HG03575 (cell line): ENCODE data around the gene CPSF2.
"Not testable (repeated sequence)": the region's sequence is repeated elsewhere in the genome, so short reads cannot be mapped to it uniquely, and the experiment has no call there.

Source experiments
- ATAC-seq: cut with Tn5 transposase; IDR thresholded peaks from one replicate; pipeline ENCODE4 v1.9.1; 2021; ENCODE audit not compliant: unreplicated experiment, insufficient number of reproducible peaks, low FRiP score; ENCODE audit errors: extremely low read depth

Gene CPSF2

DNA sequence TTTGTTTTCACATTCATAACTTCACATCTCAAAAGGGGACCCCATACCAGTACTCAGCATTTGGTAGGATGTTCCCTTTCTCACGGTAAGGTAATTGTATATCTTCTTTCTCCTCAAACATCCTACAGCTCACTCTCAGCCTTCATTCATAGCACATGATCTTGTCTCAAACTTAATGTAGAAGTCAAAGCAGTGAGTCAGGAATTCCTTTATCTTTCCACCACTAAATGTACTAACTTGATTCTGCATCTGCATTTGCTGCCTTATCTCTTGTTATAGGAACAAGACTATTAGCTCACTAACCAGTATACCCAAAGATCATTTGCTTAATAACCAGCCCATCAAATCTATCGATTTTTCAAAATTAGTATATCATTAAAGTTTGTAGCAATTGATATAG lies 22.9 kb downstream of the CPSF2 start:
- no peak for ATAC-seq

DNA sequence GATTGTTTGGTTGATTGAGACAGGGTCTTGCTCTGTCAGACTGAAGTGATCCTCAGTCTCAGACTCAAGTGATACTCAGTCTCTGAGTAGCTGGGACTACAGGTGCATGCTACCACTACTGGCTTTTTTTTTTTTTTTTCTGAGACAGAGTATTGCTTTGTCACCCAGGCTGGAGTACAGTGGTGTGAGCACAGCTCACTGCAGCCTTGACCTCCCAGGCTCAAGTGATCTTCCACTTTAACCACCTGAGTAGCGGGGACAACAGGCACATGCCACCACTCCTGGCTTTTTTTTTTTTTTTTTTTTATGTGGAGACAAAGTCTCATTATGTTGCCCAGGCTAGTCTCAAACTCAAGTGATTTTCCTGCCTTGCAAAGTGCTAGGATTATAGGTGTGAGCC lies 31.8 kb downstream of the CPSF2 start:
- ATAC-seq: no peak

DNA sequence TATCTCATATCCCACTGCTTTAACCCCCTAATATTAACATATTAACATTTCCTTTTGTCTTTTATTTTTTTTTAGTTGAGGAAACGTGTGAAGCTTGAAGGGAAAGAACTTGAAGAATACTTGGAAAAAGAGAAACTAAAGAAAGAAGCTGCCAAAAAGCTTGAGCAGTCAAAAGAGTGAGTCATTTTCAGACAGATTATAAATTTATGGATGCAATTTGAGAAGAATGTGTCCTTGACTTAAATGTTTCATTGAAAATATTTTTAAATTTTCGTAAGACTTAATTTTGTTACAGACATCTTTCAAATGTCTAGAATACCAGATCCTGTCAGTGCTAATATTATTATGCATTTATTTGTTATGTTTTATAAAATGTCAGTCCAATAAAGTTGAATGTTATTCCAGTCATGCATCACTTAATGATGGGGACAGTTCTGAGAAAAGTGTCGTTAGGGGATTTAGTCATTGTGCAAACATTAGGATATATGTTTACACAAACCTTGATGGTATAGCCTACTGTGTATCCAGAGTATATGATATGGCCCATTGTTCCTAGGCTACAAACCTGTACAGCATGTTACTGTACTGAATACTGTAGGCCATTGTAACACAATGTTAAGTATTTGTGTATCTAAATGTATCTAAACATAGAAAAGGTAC lies 32.6 kb downstream of the CPSF2 start:
- ATAC-seq: no peak

DNA sequence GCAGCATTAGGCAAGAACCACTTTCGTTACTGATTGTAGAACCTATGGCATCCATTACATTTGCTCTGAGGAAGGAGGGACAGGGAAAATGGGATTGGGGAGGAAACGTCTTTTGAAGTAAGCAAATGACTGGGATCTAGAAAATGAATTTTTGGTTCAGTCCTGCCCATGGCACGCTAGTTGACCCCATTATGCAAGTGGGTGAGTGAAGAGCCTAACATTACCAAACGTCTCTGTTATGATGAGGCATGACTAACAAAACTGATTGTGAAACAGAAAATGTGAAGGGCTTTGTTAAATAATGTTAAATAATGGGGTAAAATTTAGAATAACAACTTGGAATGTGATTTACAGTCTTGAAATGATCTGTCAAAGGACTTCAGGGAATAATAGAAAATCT lies 38.9 kb downstream of the CPSF2 start:
- ATAC-seq: no peak

DNA sequence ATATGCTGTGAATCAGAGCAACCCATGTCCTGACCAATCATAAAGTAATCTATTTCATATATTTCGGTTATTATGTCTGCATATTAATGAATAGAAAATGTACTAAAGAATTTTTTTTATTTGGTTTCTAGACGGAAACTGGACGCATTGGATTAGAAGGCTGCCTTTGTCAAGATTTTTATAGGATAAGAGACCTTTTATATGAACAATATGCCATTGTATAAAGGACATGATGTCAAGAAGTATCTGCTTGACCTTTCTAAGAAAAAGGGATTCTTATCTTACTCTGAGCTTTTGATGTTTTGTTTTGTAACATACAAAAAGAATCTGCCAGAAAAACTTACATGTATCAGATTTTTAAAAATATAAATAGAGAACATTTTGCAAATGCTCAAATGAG lies 39.8 kb downstream of the CPSF2 start:
- ATAC-seq: no peak

DNA sequence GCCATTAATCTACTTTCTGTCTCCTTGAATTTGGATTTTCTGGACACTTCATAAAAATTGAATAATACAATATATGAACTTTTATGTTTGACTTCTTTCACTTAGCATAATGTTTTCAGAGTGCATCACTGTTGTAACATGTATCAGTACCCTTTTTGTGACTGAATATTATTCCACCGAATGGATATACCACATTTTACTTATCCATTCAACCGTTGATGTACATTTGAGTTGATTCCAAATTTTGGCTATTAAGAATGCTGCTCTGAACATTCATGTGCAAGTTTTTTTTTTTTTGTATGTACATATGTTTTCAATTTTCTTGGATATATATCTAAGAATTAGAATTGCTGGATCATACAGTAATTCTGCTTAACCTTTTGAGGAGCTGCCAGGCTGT lies 43.2 kb downstream of the CPSF2 start:
- no peak for ATAC-seq

DNA sequence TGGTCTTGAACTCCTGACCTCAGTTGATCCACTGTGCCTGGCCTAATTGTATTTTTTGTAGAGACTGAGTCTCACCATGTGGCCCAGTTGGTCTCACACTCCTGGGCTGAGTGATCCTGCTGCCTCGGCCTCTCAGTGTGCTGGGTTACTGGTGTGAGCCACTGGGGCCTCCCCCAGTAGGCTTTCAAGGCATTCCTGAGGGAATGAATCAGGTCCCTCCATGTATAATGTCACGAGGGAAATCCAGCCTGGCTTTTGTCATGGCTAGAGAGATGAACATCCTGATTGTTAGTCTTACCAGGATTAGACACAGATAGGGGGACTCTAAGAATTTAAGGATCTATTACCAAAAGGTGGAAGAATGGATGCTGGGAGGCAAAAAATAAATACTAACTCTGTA lies 51.9 kb downstream of the CPSF2 start:
- no peak for ATAC-seq

DNA sequence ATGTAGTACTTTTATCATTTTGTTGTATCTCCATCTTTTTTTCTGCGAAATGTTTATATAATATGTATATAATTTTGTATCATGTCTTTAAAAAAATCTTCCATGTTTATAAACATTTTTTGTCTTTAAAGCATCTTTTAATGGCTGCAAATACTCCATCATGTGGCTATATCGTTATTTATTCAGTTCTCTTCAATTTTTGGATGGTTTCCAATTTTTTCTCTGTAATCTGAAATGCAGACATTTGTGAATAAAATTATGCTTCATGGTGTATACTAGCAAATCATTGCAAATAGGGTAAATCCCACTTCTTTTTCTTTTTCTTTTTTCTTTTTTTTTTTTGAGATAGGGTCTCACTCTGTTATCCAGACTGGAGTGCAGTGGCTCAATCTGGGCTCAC lies 54.0 kb downstream of the CPSF2 start:
- ATAC-seq: no peak

DNA sequence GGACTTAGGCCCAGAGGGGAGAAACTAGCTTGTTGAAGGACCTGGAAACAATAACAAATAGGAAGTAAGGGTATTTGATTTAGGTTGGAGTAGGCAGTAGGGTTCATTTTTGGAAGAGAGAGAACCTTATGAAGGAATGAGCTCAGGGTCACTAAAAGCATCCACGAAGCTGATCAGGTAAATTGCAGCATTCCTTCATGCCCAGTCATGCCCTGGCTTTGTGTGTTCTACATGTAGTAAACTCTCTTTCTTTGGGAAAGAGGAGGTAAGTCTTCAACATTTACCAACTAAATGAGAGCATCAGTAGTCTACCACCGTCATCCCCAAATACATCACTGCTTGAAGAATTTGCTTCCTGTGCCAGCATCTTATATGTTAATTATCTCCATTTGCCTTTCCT lies 54.7 kb downstream of the CPSF2 start:
- ATAC-seq: no peak

DNA sequence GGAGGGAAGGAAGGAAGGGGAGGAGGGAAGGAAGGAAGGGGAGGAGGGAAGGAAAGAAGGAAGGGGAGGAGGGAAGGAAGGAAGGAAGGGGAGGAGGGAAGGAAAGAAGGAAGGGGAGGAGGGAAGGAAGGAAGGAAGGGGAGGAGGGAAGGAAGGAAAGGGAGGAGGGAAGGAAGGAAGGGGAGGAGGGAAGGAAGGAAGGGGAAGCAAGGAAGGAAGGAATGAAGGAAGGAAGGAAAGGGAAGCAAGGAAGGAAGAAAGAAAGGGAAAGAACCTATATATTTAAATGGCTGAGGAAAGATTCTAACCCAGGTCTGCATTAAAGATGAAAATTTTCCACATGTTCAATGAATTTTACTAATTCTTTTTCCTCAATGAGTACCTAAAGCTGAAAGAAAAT lies 57.4 kb downstream of the CPSF2 start:
- not testable (repeated sequence) for ATAC-seq

DNA sequence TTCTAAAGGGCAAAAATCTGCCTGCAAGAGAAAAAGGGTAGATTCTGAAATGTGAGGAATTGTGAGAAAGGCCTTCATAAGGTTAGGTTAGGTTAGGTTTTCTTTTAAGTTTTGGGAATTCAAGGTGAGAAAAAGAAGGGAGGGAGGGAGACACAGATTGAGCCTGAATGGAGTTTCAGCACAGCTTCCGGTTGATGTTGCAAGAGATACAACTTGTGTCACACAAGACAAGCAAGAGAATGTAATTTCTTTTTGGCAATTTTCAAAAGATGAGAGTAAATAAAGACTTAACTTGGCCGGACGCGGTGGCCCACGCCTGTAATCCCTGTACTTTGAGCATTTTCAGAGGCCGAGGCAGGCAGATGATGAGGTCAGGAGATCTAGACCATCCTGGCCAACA lies 63.8 kb downstream of the CPSF2 start:
- ATAC-seq: no peak

DNA sequence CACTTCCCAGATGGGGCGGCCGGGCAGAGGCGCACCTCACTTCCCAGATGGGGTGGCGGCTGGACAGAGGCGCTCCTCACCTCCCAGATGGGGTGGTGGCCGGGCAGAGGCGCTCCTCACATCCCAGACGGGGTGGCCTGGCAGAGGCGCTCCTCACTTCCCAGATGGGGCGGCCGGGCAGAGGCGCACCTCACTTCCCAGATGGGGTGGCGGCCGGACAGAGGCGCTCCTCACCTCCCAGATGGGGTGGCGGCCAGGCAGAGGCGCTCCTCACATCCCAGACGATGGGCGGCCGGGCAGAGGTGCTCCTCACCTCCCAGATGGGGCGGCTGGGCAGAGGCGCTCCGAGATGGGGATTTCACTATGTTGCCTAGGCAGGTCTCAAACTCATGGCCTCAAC lies 65.8 kb downstream of the CPSF2 start:
- ATAC-seq: not testable (repeated sequence)

DNA sequence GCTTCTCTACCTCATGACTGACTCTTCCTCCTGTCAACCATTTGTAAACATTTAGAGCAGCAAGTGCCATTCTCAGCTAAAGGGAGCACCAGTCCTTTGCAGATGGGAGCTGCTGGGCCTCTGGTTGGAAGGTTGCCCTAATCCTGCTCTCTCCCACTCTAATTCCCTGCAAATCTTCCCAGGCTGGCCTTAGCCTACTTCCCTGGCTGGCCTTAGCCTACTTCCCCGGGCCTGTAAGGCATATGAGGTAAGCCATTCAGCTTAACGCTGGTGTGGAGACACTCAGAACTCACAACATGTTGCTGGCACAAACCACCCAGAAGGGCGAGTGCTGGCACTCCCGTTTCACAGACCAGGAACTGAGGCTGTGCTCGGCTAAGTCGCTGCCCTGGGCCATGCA lies 69.0 kb downstream of the CPSF2 start:
- no peak for ATAC-seq

DNA sequence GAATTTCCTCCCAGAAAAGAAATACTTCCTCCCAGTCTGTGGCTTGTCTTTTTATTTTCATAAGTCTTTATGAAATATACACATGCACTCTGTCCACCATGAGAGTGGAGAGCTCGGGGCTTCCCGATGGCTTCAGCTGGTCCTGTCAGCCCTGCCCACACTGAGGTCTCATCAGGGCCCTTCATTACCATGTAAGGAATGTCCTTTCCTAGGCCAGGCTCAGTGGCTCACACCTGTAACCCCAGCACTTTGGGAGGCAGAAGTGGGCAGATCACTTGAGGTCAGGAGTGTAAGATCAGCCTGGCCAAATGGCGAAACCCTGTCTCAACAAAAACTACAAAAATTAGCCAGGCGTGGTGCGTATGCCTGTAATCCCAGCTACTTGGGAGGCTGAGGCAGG lies 77.0 kb downstream of the CPSF2 start:
- ATAC-seq: no peak

DNA sequence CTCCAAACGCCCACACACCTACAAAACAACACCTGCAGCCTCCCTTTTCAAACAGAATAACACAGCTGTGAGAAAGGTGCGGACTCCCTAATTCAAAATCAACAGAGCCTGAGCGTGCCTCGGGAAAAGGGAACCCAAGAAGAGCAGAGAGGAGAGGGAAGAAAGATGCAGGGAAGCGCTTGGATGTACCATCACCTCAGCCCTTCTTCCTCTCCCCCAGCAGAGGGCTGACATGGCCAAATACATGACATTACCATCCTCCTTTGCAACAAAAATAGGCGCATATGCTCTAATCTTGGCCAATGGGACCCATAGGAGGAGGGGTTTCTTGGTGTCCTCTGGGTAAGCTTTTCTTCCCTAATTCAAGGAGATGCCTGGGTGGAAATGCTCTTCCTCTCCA lies 78.0 kb downstream of the CPSF2 start:
- ATAC-seq: no peak

DNA sequence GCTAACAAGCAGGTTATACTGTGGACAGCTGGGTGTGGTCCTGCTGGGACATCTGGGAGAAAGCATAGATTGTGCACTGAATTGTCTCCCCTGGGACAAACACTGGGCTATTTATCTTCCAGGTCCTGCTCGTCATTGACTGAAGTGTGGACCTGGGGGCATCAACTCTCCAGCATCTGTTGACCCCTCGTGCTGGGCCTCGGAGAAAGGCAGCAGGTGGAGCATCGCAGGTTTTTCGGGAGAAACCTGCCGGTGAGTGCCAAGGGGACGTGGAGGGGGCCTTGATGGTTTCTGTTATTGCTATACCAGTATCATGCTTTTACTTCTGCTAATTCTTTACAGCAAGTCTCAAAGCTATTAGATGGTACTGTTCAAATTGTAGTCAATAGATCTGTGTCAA lies 81.3 kb downstream of the CPSF2 start:
- no peak for ATAC-seq

DNA sequence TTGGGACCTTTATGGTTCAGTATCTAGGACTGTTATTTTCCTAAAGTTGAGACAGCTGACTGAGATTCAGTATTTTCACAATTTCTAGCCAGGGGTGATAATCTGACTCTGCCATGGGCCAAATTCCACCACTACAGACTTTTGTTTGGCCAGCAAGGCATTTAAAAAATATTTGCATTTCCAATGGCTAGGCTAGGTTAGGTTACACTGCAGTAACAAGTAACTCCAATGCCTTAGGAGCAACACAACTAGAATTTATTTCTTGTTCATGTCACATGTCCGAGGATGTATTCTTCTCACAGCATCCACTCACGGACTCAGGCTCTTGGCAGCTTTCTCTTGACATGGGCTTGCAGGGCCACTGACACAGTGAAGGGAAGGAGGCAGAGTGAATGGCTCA lies 83.0 kb downstream of the CPSF2 start:
- no peak for ATAC-seq

DNA sequence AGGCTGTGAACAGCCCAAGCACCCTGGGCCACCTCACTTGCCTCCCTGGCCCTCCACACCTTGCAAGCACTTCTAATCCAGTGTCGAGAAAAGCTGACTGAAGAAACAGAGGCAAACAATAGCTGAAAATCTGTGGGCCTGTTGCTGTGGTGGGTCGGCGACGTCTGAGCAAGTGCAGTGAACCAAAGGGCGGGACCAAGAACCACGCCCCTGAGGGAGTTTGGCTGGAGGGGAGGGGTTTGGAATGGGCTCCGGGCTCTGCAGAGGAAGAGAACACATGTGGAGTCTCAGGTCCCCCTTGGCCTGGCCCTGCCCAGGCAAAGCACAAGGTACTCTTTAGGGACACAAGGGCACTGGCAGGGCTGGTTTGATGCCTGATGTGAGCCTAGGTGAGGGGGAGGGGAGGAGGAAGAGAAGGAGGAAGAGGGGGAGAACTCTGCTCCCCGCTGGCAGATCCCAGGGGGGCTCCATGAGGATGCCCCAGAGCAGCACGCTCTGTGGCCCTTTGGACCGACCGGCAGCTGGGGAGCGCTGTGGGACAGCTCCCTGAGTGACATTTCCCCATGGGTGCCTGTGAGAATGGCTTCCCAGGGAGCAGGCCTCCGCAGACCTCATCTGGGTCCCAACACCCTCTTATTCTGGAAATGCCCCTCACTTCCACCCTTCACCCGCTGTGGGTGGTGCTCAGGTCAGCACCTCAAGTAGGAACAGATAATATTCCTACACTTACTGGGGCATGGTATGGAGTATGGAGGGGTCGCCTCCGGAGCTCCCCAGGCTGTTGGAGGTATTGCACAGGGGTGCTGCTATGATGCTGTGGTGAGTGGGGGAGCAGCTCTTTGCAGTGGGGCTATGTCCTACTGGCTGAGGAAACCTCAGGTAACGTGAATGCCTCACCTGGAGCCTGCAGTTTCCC lies 85.5 kb downstream of the CPSF2 start:
- no peak for ATAC-seq

DNA sequence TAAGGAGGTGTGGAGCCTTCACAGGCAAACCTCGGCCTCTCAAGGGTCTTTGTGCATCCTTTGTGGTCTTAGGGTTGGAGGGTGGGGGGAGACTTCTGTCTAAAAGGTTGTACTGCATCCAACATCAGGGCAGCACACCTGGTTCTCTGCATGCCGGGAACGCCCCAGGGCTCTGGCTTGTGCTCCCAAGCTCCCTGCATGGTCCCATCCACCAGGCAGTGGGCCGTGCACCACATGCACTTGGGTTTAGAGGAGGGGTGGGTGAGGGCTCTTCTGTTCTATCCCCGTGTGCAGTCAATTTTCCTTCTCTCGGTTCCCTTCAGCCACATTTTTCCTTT lies 86.1 kb downstream of the CPSF2 start:
- ATAC-seq: no peak

DNA sequence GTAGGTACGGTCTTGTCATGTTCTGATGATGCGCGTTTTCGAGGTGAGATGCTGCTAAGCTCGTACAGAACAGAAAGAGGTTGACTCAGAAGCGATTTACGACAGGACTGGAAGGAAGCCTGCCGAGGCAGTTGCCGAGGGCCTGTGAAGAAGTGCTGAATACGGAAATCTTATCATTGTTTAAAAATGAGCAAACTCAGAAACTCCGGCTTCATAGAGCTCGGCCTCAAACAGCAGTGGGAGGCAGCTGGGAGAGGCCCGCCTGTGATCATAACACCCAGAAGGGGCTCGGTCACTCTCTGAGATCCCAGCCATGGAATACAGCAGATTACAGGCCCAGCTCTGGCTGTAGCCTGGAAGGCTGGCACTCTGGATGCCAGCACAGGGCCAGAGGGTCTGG lies 87.4 kb downstream of the CPSF2 start:
- no peak for ATAC-seq

DNA sequence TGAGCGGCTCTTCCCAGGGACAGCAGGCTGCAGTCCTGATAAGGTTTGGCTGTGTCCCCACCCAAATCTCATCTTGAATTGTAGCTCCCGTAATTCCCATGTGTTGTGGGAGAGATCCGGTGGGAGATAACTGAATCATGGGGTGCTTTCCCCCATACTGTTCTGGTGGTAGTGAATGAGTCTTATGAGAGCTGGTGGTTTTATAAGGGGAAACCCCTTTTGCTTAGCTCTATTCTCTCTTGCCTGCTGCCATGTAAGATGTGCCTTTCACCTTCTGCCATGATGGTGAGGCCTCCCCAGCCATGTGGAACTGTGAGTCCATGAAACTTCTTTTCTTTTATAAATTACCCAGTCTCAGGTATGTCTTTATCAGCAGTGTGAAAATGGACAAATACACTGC lies 91.4 kb downstream of the CPSF2 start:
- not testable (repeated sequence) for ATAC-seq
